ENCODE results near the gene SLC6A18.
"Not testable (repeated sequence)": the region's sequence is repeated elsewhere in the genome, so short reads cannot be mapped to it uniquely, and the experiment has no call there.

SLC6A18 gene

GRCh38 chr5:1224631-1225030 lies 550 bp upstream of the SLC6A18 start:
- no peak for DNase-seq (ENCODE audit: low spot score in 2 of 2)
- H3K4me3 Mint-ChIP-seq, result no peak overlapping the region
- peaks cover 5% of the 10 kb centered on the region for H3K36me3 Mint-ChIP-seq (ENCODE audit: insufficient read depth)
- ATAC-seq (replicated peaks; ENCODE audit: extremely low read depth, poor library complexity, severe bottlenecking), result no peak
- no peak overlapping the region for H3K27ac Mint-ChIP-seq (ENCODE audit: low read depth)
- H3K4me1 Mint-ChIP-seq, result peaks cover 5% of the 10 kb centered on the region
- H3K27me3 Mint-ChIP-seq, result peaks cover 29% of the 10 kb centered on the region
- H3K9me3 Mint-ChIP-seq, result no peaks in the 10 kb centered on the region

- peaks cover 5% of the 10 kb centered on the region for H3K36me3 Mint-ChIP-seq (ENCODE audit: insufficient read depth)
- H3K4me3 Mint-ChIP-seq, result no peak overlapping the region
- H3K27me3 Mint-ChIP-seq, result peaks cover 40% of the 10 kb centered on the region
- no peak for DNase-seq (ENCODE audit: low spot score in 2 of 2)
- no peak overlapping the region for H3K27ac Mint-ChIP-seq (ENCODE audit: low read depth)
- peaks cover 5% of the 10 kb centered on the region for H3K4me1 Mint-ChIP-seq
- H3K9me3 Mint-ChIP-seq, result no peaks in the 10 kb centered on the region
- ATAC-seq (replicated peaks; ENCODE audit: extremely low read depth, poor library complexity, severe bottlenecking), result no peak
These were observed 1.1 kb downstream of the SLC6A18 start for GRCh38 chr5:1226231-1226630.

- Mint-ChIP-seq H3K4me1 (peaks cover 5% of the 10 kb centered on the region), H3K27ac (ENCODE audit: low read depth) (no peak overlapping the region), H3K9me3 (no peaks in the 10 kb centered on the region), H3K4me3 (no peak overlapping the region), H3K36me3 (ENCODE audit: insufficient read depth) (peaks cover 5% of the 10 kb centered on the region), H3K27me3 (peaks cover 40% of the 10 kb centered on the region)
- no peak for DNase-seq (ENCODE audit: low spot score in 2 of 2)
- no peak for ATAC-seq (replicated peaks; ENCODE audit: extremely low read depth, poor library complexity, severe bottlenecking)
These were observed 1.8 kb downstream of the SLC6A18 start for GRCh38 chr5:1226839-1227581.

- Mint-ChIP-seq H3K4me1 (peaks cover 5% of the 10 kb centered on the region), H3K9me3 (no peaks in the 10 kb centered on the region), H3K4me3 (no peak overlapping the region), H3K27me3 (peaks cover 40% of the 10 kb centered on the region), H3K36me3 (ENCODE audit: insufficient read depth) (peaks cover 5% of the 10 kb centered on the region), H3K27ac (ENCODE audit: low read depth) (no peak overlapping the region)
- no peak for ATAC-seq (replicated peaks; ENCODE audit: extremely low read depth, poor library complexity, severe bottlenecking)
- DNase-seq (ENCODE audit: low spot score in 2 of 2), result no peak
These were observed 2.5 kb downstream of the SLC6A18 start for GRCh38 chr5:1227667-1228066.

- peaks cover 5% of the 10 kb centered on the region for H3K4me1 Mint-ChIP-seq
- H3K36me3 Mint-ChIP-seq (ENCODE audit: insufficient read depth), result peaks cover 5% of the 10 kb centered on the region
- H3K4me3 Mint-ChIP-seq, result no peak overlapping the region
- H3K9me3 Mint-ChIP-seq, result no peaks in the 10 kb centered on the region
- no peak for DNase-seq (ENCODE audit: low spot score in 2 of 2)
- H3K27me3 Mint-ChIP-seq, result peaks cover 40% of the 10 kb centered on the region
- no peak for ATAC-seq (replicated peaks; ENCODE audit: extremely low read depth, poor library complexity, severe bottlenecking)
- no peak overlapping the region for H3K27ac Mint-ChIP-seq (ENCODE audit: low read depth)
These were observed 2.9 kb downstream of the SLC6A18 start for GRCh38 chr5:1228120-1228519.

GRCh38 chr5:1229023-1229422 lies 3.8 kb downstream of the SLC6A18 start:
- not testable (repeated sequence) for H3K36me3 Mint-ChIP-seq (ENCODE audit: insufficient read depth); DNase-seq (ENCODE audit: low spot score in 2 of 2); H3K9me3 Mint-ChIP-seq; H3K27ac Mint-ChIP-seq (ENCODE audit: low read depth); ATAC-seq (replicated peaks; ENCODE audit: extremely low read depth, poor library complexity, severe bottlenecking); H3K4me3 Mint-ChIP-seq; H3K4me1 Mint-ChIP-seq
- peaks cover 40% of the 10 kb centered on the region for H3K27me3 Mint-ChIP-seq

- no peak for ATAC-seq (replicated peaks; ENCODE audit: extremely low read depth, poor library complexity, severe bottlenecking)
- Mint-ChIP-seq H3K27ac (ENCODE audit: low read depth) (no peak overlapping the region), H3K36me3 (ENCODE audit: insufficient read depth) (peaks cover 5% of the 10 kb centered on the region), H3K27me3 (peaks cover 40% of the 10 kb centered on the region), H3K4me1 (peaks cover 5% of the 10 kb centered on the region), H3K4me3 (no peak overlapping the region), H3K9me3 (no peaks in the 10 kb centered on the region)
- no peak for DNase-seq (ENCODE audit: low spot score in 2 of 2)
These were observed 4.6 kb downstream of the SLC6A18 start for GRCh38 chr5:1229822-1230221.

- peaks cover 3% of the 10 kb centered on the region for H3K9me3 Mint-ChIP-seq
- H3K4me1 Mint-ChIP-seq, result peaks cover 5% of the 10 kb centered on the region
- H3K27me3 Mint-ChIP-seq, result peaks cover 40% of the 10 kb centered on the region
- DNase-seq (ENCODE audit: low spot score in 2 of 2) (no peak), ATAC-seq (replicated peaks; ENCODE audit: extremely low read depth, poor library complexity, severe bottlenecking) (no peak)
- no peak overlapping the region for H3K4me3 Mint-ChIP-seq
- H3K36me3 Mint-ChIP-seq (ENCODE audit: insufficient read depth), result peaks cover 5% of the 10 kb centered on the region
- no peak overlapping the region for H3K27ac Mint-ChIP-seq (ENCODE audit: low read depth)
These were observed 5.4 kb downstream of the SLC6A18 start for GRCh38 chr5:1230551-1230950.

GRCh38 chr5:1231354-1231905 lies 6.2 kb downstream of the SLC6A18 start:
- DNase-seq (ENCODE audit: low spot score in 2 of 2) (no peak), ATAC-seq (replicated peaks; ENCODE audit: extremely low read depth, poor library complexity, severe bottlenecking) (no peak)
- peaks cover 5% of the 10 kb centered on the region for H3K4me1 Mint-ChIP-seq
- peaks cover 10% of the 10 kb centered on the region for H3K9me3 Mint-ChIP-seq
- peaks cover 6% of the 10 kb centered on the region for H3K36me3 Mint-ChIP-seq (ENCODE audit: insufficient read depth)
- H3K4me3 Mint-ChIP-seq, result no peak overlapping the region
- peaks cover 40% of the 10 kb centered on the region for H3K27me3 Mint-ChIP-seq
- no peak overlapping the region for H3K27ac Mint-ChIP-seq (ENCODE audit: low read depth)

- ATAC-seq (replicated peaks; ENCODE audit: extremely low read depth, poor library complexity, severe bottlenecking) (no peak), DNase-seq (ENCODE audit: low spot score in 2 of 2) (no peak)
- Mint-ChIP-seq H3K4me3 (no peak overlapping the region), H3K27ac (ENCODE audit: low read depth) (no peak overlapping the region), H3K4me1 (peaks cover 5% of the 10 kb centered on the region), H3K27me3 (peaks cover 42% of the 10 kb centered on the region), H3K9me3 (peaks cover 10% of the 10 kb centered on the region), H3K36me3 (ENCODE audit: insufficient read depth) (peaks cover 6% of the 10 kb centered on the region)
These were observed 7.6 kb downstream of the SLC6A18 start for GRCh38 chr5:1232780-1233179.

GRCh38 chr5:1235379-1235778 lies 10.2 kb downstream of the SLC6A18 start:
- Mint-ChIP-seq H3K4me3 (no peak overlapping the region), H3K27me3 (peaks cover 16% of the 10 kb centered on the region), H3K36me3 (ENCODE audit: insufficient read depth) (peaks cover 1% of the 10 kb centered on the region), H3K27ac (ENCODE audit: low read depth) (no peak overlapping the region), H3K4me1 (no peaks in the 10 kb centered on the region), H3K9me3 (peaks cover 10% of the 10 kb centered on the region)
- ATAC-seq (replicated peaks; ENCODE audit: extremely low read depth, poor library complexity, severe bottlenecking) (no peak), DNase-seq (ENCODE audit: low spot score in 2 of 2) (no peak)

GRCh38 chr5:1235838-1236237 lies 10.7 kb downstream of the SLC6A18 start:
- Mint-ChIP-seq H3K9me3 (peaks cover 10% of the 10 kb centered on the region), H3K4me3 (no peak overlapping the region), H3K27ac (ENCODE audit: low read depth) (no peak overlapping the region), H3K27me3 (peaks cover 12% of the 10 kb centered on the region), H3K36me3 (ENCODE audit: insufficient read depth) (peaks cover 1% of the 10 kb centered on the region), H3K4me1 (no peaks in the 10 kb centered on the region)
- DNase-seq (ENCODE audit: low spot score in 2 of 2), result no peak
- no peak for ATAC-seq (replicated peaks; ENCODE audit: extremely low read depth, poor library complexity, severe bottlenecking)

GRCh38 chr5:1239505-1240251 lies 14.5 kb downstream of the SLC6A18 start:
- DNase-seq (ENCODE audit: low spot score in 2 of 2), result no peak
- ATAC-seq (replicated peaks; ENCODE audit: extremely low read depth, poor library complexity, severe bottlenecking), result no peak
- Mint-ChIP-seq H3K4me1 (no peaks in the 10 kb centered on the region), H3K9me3 (peaks cover 10% of the 10 kb centered on the region), H3K36me3 (ENCODE audit: insufficient read depth) (peaks cover 1% of the 10 kb centered on the region), H3K27ac (ENCODE audit: low read depth) (no peak overlapping the region), H3K27me3 (peaks cover 11% of the 10 kb centered on the region), H3K4me3 (no peak overlapping the region)
